RCC 7860 (cell line): ENCODE measurements around the gene GUCA1A.
"Not testable (repeated sequence)": the region's sequence is repeated elsewhere in the genome, so short reads cannot be mapped to it uniquely, and the experiment has no call there.

ENCODE experiments used
- DNase-seq: peaks from one replicate; pipeline ENCODE4 v3.0.0-alpha.2; 2015; ENCODE audit warnings: low spot score
- FAIRE-seq: peaks from 2 replicates; lab custom pipeline; 2012; peaks lifted over from hg19 to GRCh38; lab: Jason Lieb, UNC

The GUCA1A gene

GRCh38 chr6:42171813-42172581, 1.2 kb upstream of the GUCA1A start:
- DNase-seq (no peak), FAIRE-seq (no peak)

- DNase-seq: no peak
- FAIRE-seq: no peak
These were observed 2.7 kb downstream of the GUCA1A start for GRCh38 chr6:42175860-42176259.

- DNase-seq (no peak), FAIRE-seq (no peak)
These were observed 3.8 kb downstream of the GUCA1A start for GRCh38 chr6:42176981-42177380.

- DNase-seq (no peak), FAIRE-seq (no peak)
These were observed 4.6 kb downstream of the GUCA1A start for GRCh38 chr6:42177514-42178364.

- FAIRE-seq: no peak
These were observed 6.2 kb downstream of the GUCA1A start for GRCh38 chr6:42179261-42179944.

GRCh38 chr6:42179945-42180313, 6.8 kb downstream of the GUCA1A start:
- DNase-seq (no peak), FAIRE-seq (no peak)

More at GRCh38 chr6:42179261-42179944, 6.2 kb downstream of the GUCA1A start:
- no peak for DNase-seq

GRCh38 chr6:42182101-42182500, 8.9 kb downstream of the GUCA1A start:
- no peak for DNase-seq
- FAIRE-seq: no peak

- DNase-seq: no peak
- FAIRE-seq: no peak
These were observed 11.3 kb downstream of the GUCA1A start for GRCh38 chr6:42184475-42184874.

- FAIRE-seq (no peak), DNase-seq (no peak)
These were observed 12.4 kb downstream of the GUCA1A start for GRCh38 chr6:42185597-42185996.

- no peak for FAIRE-seq
- DNase-seq: no peak
These were observed 15.2 kb downstream of the GUCA1A start for GRCh38 chr6:42188406-42188805.

GRCh38 chr6:42190554-42191183, 17.5 kb downstream of the GUCA1A start:
- no peak for FAIRE-seq
- DNase-seq: peak; percentile 27

- DNase-seq: peak; percentile 21
- not testable (repeated sequence) for FAIRE-seq
These were observed 19.2 kb downstream of the GUCA1A start for GRCh38 chr6:42192385-42192784.

- FAIRE-seq: peak; percentile 36
- peak; percentile 59 for DNase-seq
These were observed 20.3 kb downstream of the GUCA1A start for GRCh38 chr6:42193491-42193894.

GRCh38 chr6:42194056-42194455, 20.9 kb downstream of the GUCA1A start:
- FAIRE-seq (no peak), DNase-seq (no peak)

GRCh38 chr6:42195415-42195814, 22.3 kb downstream of the GUCA1A start:
- no peak for FAIRE-seq

GRCh38 chr6:42197555-42198362, 24.6 kb downstream of the GUCA1A start:
- FAIRE-seq: peak; percentile 81
- DNase-seq: peak; percentile 92

More at GRCh38 chr6:42195415-42195814, 22.3 kb downstream of the GUCA1A start:
- no peak for DNase-seq

GRCh38 chr6:42199106-42199981, 26.2 kb downstream of the GUCA1A start:
- FAIRE-seq: peak; percentile 96
- peak; percentile 96 for DNase-seq

GRCh38 chr6:42200035-42200434, 26.9 kb downstream of the GUCA1A start:
- FAIRE-seq (peak; percentile 83), DNase-seq (peak; percentile 83)

GRCh38 chr6:42201382-42201781, 28.2 kb downstream of the GUCA1A start:
- FAIRE-seq: no peak
- no peak for DNase-seq
